HUES64 (cell line): ENCODE results near the gene ADAM8.

Source experiments
- H3K27ac ChIP-seq: 2 replicates; pipeline ENCODE4 v1.7.0; 2013; ENCODE audit warnings: low read depth, low read length, inconsistent platforms
- H3K27me3 ChIP-seq: 2 replicates; pipeline ENCODE4 v1.6.1; 2013; ENCODE audit warnings: mild to moderate bottlenecking, low read length; ENCODE audit not compliant: insufficient read depth
- H3K36me3 ChIP-seq: 2 replicates; pipeline ENCODE4 v1.6.1; 2013; ENCODE audit warnings: mild to moderate bottlenecking, low read length; ENCODE audit not compliant: insufficient read depth
- H3K4me1 ChIP-seq: 2 replicates; pipeline ENCODE4 v1.6.1; 2013; ENCODE audit warnings: mild to moderate bottlenecking, low read length, moderate library complexity; ENCODE audit not compliant: insufficient read depth
- H3K4me3 ChIP-seq: 2 replicates; pipeline ENCODE4 v1.5.1; 2013; ENCODE audit warnings: mild to moderate bottlenecking, low read length, moderate library complexity
- H3K9ac ChIP-seq: 2 replicates; pipeline ENCODE4 v1.6.1; 2013; ENCODE audit warnings: mild to moderate bottlenecking, low read depth, low read length
- H3K9me3 ChIP-seq: 2 replicates; pipeline ENCODE4 v1.6.1; 2013; ENCODE audit warnings: low read depth, low read length; ENCODE audit not compliant: insufficient read depth
- whole genome bisulfite sequencing: fragments of 150-250, 120-280 bp; methylation state at CpG from one replicate; pipeline ENCODE4 v1.1.7; 2013; ENCODE audit warnings: missing lambda C conversion rate; 5-methylcytosine and 5-hydroxymethylcytosine counted together

Gene ADAM8

GRCh38 chr10:133307776-133308420 is 31.2 kb upstream of the ADAM8 start:
- H3K4me1 ChIP-seq: no peaks in the 10 kb centered on the region
- H3K27ac ChIP-seq: peak overlapping the region; percentile 96
- peaks cover 28% of the 10 kb centered on the region for H3K36me3 ChIP-seq
- no peaks in the 10 kb centered on the region for H3K9me3 ChIP-seq
- peak overlapping the region; percentile 92 for H3K4me3 ChIP-seq
- WGBS: 11% methylated on average over 25 of the region's 25 CpGs
- H3K9ac ChIP-seq: peak overlapping the region; percentile 93
- H3K27me3 ChIP-seq: no peaks in the 10 kb centered on the region

GRCh38 chr10:133306941-133307379 is 30.3 kb upstream of the ADAM8 start:
- Histone ChIP-seq H3K4me3 (no peak overlapping the region), H3K27me3 (no peaks in the 10 kb centered on the region), H3K9ac (no peak overlapping the region), H3K27ac (no peak overlapping the region), H3K9me3 (no peaks in the 10 kb centered on the region), H3K4me1 (no peaks in the 10 kb centered on the region), H3K36me3 (peaks cover 27% of the 10 kb centered on the region)
- 95% methylated on average over 17 of the region's 17 CpGs for WGBS

GRCh38 chr10:133306097-133306476 is 29.4 kb upstream of the ADAM8 start:
- Histone ChIP-seq H3K9me3 (no peaks in the 10 kb centered on the region), H3K36me3 (peaks cover 22% of the 10 kb centered on the region), H3K4me1 (no peaks in the 10 kb centered on the region), H3K27ac (no peak overlapping the region), H3K27me3 (no peaks in the 10 kb centered on the region), H3K4me3 (no peak overlapping the region), H3K9ac (no peak overlapping the region)
- WGBS: 93% methylated on average over 5 of the region's 5 CpGs

GRCh38 chr10:133303206-133303605 is 26.5 kb upstream of the ADAM8 start:
- no peak overlapping the region for H3K27ac ChIP-seq
- H3K4me3 ChIP-seq: no peak overlapping the region
- H3K9me3 ChIP-seq: no peaks in the 10 kb centered on the region
- peaks cover 37% of the 10 kb centered on the region for H3K36me3 ChIP-seq
- H3K4me1 ChIP-seq: no peaks in the 10 kb centered on the region
- H3K9ac ChIP-seq: no peak overlapping the region
- no peaks in the 10 kb centered on the region for H3K27me3 ChIP-seq
- 93% methylated on average over 10 of the region's 10 CpGs for WGBS

GRCh38 chr10:133302230-133302629 is 25.6 kb upstream of the ADAM8 start:
- WGBS: 95% methylated on average over 14 of the region's 14 CpGs

GRCh38 chr10:133299738-133300137 is 23.1 kb upstream of the ADAM8 start:
- peaks cover 70% of the 10 kb centered on the region for H3K36me3 ChIP-seq
- no peaks in the 10 kb centered on the region for H3K27me3 ChIP-seq
- no peaks in the 10 kb centered on the region for H3K9me3 ChIP-seq
- WGBS: 96% methylated on average over 14 of the region's 14 CpGs
- no peak overlapping the region for H3K27ac ChIP-seq
- no peaks in the 10 kb centered on the region for H3K4me1 ChIP-seq
- no peak overlapping the region for H3K9ac ChIP-seq
- no peak overlapping the region for H3K4me3 ChIP-seq

More at GRCh38 chr10:133302230-133302629, 25.6 kb upstream of the ADAM8 start:
- Histone ChIP-seq H3K4me1 (no peaks in the 10 kb centered on the region), H3K4me3 (no peak overlapping the region), H3K27ac (no peak overlapping the region), H3K9me3 (no peaks in the 10 kb centered on the region), H3K9ac (no peak overlapping the region), H3K27me3 (no peaks in the 10 kb centered on the region), H3K36me3 (peaks cover 46% of the 10 kb centered on the region)

GRCh38 chr10:133299224-133299623 is 22.6 kb upstream of the ADAM8 start:
- Histone ChIP-seq H3K36me3 (peaks cover 73% of the 10 kb centered on the region), H3K4me3 (no peak overlapping the region), H3K4me1 (no peaks in the 10 kb centered on the region), H3K9ac (no peak overlapping the region), H3K27me3 (no peaks in the 10 kb centered on the region), H3K27ac (no peak overlapping the region), H3K9me3 (no peaks in the 10 kb centered on the region)
- 97% methylated on average over 10 of the region's 10 CpGs for WGBS

GRCh38 chr10:133298466-133298865 is 21.8 kb upstream of the ADAM8 start:
- Histone ChIP-seq H3K9me3 (no peaks in the 10 kb centered on the region), H3K27ac (no peak overlapping the region), H3K4me3 (no peak overlapping the region), H3K4me1 (no peaks in the 10 kb centered on the region), H3K9ac (no peak overlapping the region), H3K27me3 (no peaks in the 10 kb centered on the region), H3K36me3 (peaks cover 79% of the 10 kb centered on the region)
- WGBS: 94% methylated on average over 14 of the region's 14 CpGs

GRCh38 chr10:133297504-133297903 is 20.8 kb upstream of the ADAM8 start:
- Histone ChIP-seq H3K27me3 (no peaks in the 10 kb centered on the region), H3K4me1 (no peaks in the 10 kb centered on the region), H3K4me3 (no peak overlapping the region), H3K27ac (no peak overlapping the region), H3K36me3 (peaks cover 85% of the 10 kb centered on the region), H3K9ac (no peak overlapping the region), H3K9me3 (no peaks in the 10 kb centered on the region)
- WGBS: 96% methylated on average over 10 of the region's 10 CpGs

- WGBS: 96% methylated on average over 42 of the region's 42 CpGs
- peaks cover 81% of the 10 kb centered on the region for H3K36me3 ChIP-seq
- no peaks in the 10 kb centered on the region for H3K27me3 ChIP-seq
- H3K9ac ChIP-seq: no peak overlapping the region
- H3K27ac ChIP-seq: no peak overlapping the region
- no peaks in the 10 kb centered on the region for H3K4me1 ChIP-seq
- no peaks in the 10 kb centered on the region for H3K9me3 ChIP-seq
- H3K4me3 ChIP-seq: no peak overlapping the region
Observed at GRCh38 chr10:133295426-133296320, 19.0 kb upstream of the ADAM8 start.

- Histone ChIP-seq H3K27ac (no peak overlapping the region), H3K9ac (no peak overlapping the region), H3K27me3 (no peaks in the 10 kb centered on the region), H3K36me3 (peaks cover 82% of the 10 kb centered on the region), H3K9me3 (no peaks in the 10 kb centered on the region), H3K4me3 (no peak overlapping the region), H3K4me1 (no peaks in the 10 kb centered on the region)
- 96% methylated on average over 15 of the region's 15 CpGs for WGBS
Observed at GRCh38 chr10:133294189-133294588, 17.5 kb upstream of the ADAM8 start.
